Common myeloid progenitor, CD34-positive (primary cell): ENCODE data around the gene CELA3B. TPM values are rescaled to one million over a fixed set of nuclear protein-coding genes. Genes with fewer than 3 reads are reported as not detected.
"Not testable (repeated sequence)": the region's sequence is repeated elsewhere in the genome, so short reads cannot be mapped to it uniquely, and the experiment has no call there.

Experiments used
- CTCF ChIA-PET: fragments of 350-600 bp; sonication (Branson Sonifier 250); formaldehyde crosslinking; loops from one replicate; lab custom pipeline; 2021; ENCODE audit warnings: antibody characterized with exemption; lab: Charles Lee
- POLR2A ChIA-PET: fragments of 350-600 bp; sonication (Branson Sonifier 250); formaldehyde crosslinking; loops from one replicate; lab custom pipeline; 2021; ENCODE audit warnings: antibody characterized with exemption; lab: Charles Lee
- DNase-seq, 3 donors: peaks; one replicate each; pipeline versions ENCODE4 v3.0.0 to v3.0.0-alpha.2; 2013
- H3K27ac ChIP-seq, 2 experiments: 1 replicate in 1 of 2; 2 replicates in 1 of 2; pipeline ENCODE4 v1.7.0; 2013; ENCODE audit warnings: inconsistent platforms in 2 of 2, low read length in 2 of 2, mild to moderate bottlenecking in 2 of 2, low read depth in 1 of 2, moderate library complexity in 1 of 2; ENCODE audit not compliant: severe bottlenecking in 2 of 2, insufficient read depth in 1 of 2, poor library complexity in 1 of 2
- H3K27me3 ChIP-seq, 5 experiments: replicated peaks in 2 of 5; 1 replicate in 3 of 5; 2 replicates in 2 of 5; pipeline versions ENCODE4 v1.6.1 to v1.7.0; 2013; ENCODE audit warnings: low read length in 4 of 5, mild to moderate bottlenecking in 2 of 5, moderate library complexity in 2 of 5, inconsistent platforms in 1 of 5; ENCODE audit not compliant: insufficient read depth in 5 of 5, control insufficient read depth in 4 of 5
- H3K36me3 ChIP-seq, 4 experiments: 1 replicate in 2 of 4; 2 replicates in 2 of 4; pipeline versions ENCODE4 v1.6.1 to v1.7.0; 2013; ENCODE audit warnings: low read length in 3 of 4, control low read depth in 1 of 4, mild to moderate bottlenecking in 1 of 4; ENCODE audit not compliant: control insufficient read depth in 4 of 4, insufficient read depth in 4 of 4
- H3K4me1 ChIP-seq, 4 experiments: 1 replicate in 3 of 4; 2 replicates in 1 of 4; pipeline versions ENCODE4 v1.6.1 to v1.7.1; 2013; ENCODE audit warnings: low read length in 3 of 4, mild to moderate bottlenecking in 3 of 4, control low read depth in 1 of 4, inconsistent platforms in 1 of 4, moderate library complexity in 1 of 4; ENCODE audit not compliant: control insufficient read depth in 4 of 4, insufficient read depth in 4 of 4; ENCODE audit errors: control extremely low read depth in 1 of 4
- H3K4me3 ChIP-seq, 7 experiments: 1 replicate in 4 of 7; 2 replicates in 3 of 7; pipeline versions ENCODE4 v1.5.1 to v1.7.0; 2013; ENCODE audit warnings: mild to moderate bottlenecking in 7 of 7, low read length in 6 of 7, moderate library complexity in 6 of 7, inconsistent platforms in 2 of 7, low read depth in 2 of 7, control low read depth in 1 of 7; ENCODE audit not compliant: insufficient read depth in 4 of 7, control insufficient read depth in 1 of 7; ENCODE audit errors: extremely low read depth in 1 of 7
- H3K9me3 ChIP-seq, 5 experiments: 1 replicate in 4 of 5; 2 replicates in 1 of 5; pipeline versions ENCODE4 v1.6.1 to v1.7.1; 2013; ENCODE audit warnings: low read length in 4 of 5, mild to moderate bottlenecking in 2 of 5, inconsistent platforms in 1 of 5, low read depth in 1 of 5, moderate library complexity in 1 of 5; ENCODE audit not compliant: control insufficient read depth in 4 of 5, insufficient read depth in 2 of 5; ENCODE audit errors: control extremely low read depth in 1 of 5
- WGBS: methylation state at CpG from one replicate; pipeline ENCODE4 v1.1.5; 2013; ENCODE audit not compliant: insufficient coverage; 5-methylcytosine and 5-hydroxymethylcytosine counted together
- polyA plus RNA-seq: library from polyadenylated mRNA; unstranded; fragments of 120-200 nt; gene quantifications from one replicate; pipeline ENCODE4 v1.2.1, GENCODE V29; 2013

CELA3B gene, protein sequence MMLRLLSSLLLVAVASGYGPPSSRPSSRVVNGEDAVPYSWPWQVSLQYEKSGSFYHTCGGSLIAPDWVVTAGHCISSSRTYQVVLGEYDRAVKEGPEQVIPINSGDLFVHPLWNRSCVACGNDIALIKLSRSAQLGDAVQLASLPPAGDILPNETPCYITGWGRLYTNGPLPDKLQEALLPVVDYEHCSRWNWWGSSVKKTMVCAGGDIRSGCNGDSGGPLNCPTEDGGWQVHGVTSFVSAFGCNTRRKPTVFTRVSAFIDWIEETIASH
- not detected for polyA plus RNA-seq

DNA sequence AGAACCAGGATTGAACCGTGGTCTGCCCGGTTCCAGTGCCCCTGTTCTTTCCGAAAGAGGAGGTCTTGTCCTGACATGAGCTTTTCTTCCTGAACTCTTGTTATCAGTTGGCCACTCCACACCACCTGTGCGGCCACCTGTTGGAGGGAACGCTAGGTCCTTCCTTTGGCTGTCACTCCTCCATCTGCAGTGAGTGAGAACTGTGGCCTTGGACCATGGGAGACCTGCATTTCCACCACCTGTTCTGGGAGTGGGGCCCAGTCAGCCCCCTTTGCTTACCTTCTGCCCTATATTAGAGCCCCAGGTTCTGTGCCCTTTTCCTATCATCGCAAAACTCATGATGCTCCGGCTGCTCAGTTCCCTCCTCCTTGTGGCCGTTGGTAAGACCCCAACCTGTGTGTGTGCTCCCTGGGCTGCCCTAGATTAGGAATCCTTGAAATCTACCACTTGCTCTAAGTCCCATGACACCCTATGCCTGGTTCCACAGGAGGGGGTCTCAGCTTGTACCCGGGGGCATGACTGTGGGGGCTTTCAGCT lies at the start of gene CELA3B:
Gene CELA3B, plus strand, starts transcription at position 320 of the 537 bp plus-strand sequence. Its CDS starts 18 bp downstream, at position 338.
- CTCF ChIA-PET: interaction anchor here (0.6 kb wide), 1 partner anchor 650 kb away, joined by 3 read pairs; no protein-coding TSS in a partner anchor
- WGBS: 91% methylated on average over 5 of the region's 9 CpGs
- H3K27ac ChIP-seq, H3K4me3 ChIP-seq, H3K4me1 ChIP-seq, H3K36me3 ChIP-seq, DNase-seq, H3K27me3 ChIP-seq, POLR2A ChIA-PET, H3K9me3 ChIP-seq: not testable (repeated sequence)

DNA sequence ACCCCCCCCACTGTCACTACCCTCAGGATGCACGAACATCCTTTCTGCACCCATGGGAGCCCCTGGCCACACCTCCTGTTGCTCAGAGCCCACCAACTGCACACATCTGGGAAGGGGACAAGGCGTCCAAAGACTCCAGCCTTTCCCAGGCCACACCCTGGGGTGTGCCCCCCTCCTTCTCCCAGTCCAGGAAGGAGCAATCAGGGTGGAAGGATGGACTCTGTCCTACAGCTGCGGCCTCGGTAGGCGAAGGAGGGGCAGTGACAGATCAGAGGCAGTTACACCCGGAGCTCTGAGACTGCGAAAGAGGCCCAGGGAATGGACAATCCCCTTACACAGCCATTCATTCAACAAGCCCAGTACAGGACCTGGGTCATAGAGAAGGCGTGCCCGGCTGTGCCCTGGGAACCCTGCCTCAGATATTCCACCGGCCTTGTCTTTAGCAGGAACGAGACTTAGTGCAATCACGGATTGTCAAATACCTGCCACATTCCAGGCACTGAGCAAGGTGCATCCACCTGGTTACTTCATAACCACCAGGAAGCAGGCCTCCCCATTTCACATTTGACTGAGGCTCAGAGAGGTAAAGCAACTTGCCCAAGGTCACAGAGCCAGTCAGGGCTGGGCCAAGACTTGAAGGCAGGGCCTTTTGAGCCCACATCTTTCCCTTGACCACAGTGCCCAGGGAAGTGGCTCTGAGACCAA lies 49.1 kb upstream of the CELA3B start:
- peaks cover 0 to 40% (median 24%) of the 10 kb centered on the region in 4 experiments for H3K4me1 ChIP-seq
- H3K36me3 ChIP-seq: no peaks in the 10 kb centered on the region
- no peak overlapping the region for H3K27ac ChIP-seq
- ChIA-PET CTCF (no interaction called here), POLR2A (no interaction called here)
- H3K4me3 ChIP-seq: no peak overlapping the region
- H3K27me3 ChIP-seq: no peaks in the 10 kb centered on the region
- WGBS: 97% methylated on average over 10 of the region's 12 CpGs
- no peak for DNase-seq
- H3K9me3 ChIP-seq: no peaks in the 10 kb centered on the region

DNA sequence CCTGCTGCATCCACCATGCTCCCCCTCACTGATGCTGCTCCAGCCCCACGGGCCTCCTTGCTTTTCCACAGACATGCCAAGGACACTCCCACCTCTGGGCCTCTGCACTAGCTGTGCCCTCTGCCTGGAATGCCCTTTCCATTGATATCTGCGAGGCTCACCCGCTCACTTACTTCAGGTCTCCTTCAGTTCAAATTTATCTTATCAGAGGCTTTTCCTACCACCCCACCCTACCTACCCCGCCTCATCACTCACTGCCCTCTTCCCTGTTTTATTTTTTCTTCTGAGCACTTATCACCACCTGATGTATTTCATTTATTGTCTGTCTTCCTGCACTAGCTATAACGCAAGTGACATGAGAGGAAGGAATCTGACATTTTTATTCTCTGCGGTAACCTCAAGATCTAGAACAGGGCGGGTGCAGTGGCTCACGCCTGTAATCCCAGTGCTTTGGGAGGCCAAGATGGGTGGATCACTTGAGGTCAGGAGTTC lies 46.7 kb upstream of the CELA3B start:
- Histone ChIP-seq H3K27me3 (no peaks in the 10 kb centered on the region), H3K9me3 (no peaks in the 10 kb centered on the region), H3K4me3 (no peak overlapping the region), H3K36me3 (no peaks in the 10 kb centered on the region), H3K4me1 (peaks cover 0 to 47% (median 28%) of the 10 kb centered on the region in 4 experiments), H3K27ac (no peak overlapping the region)
- no peak for DNase-seq
- WGBS: 45% methylated on average over 6 of the region's 8 CpGs
- POLR2A ChIA-PET: no interaction called here
- CTCF ChIA-PET: interaction anchor here (1.2 to 2.1 kb wide), 2 partner anchors 10 kb away, joined by 3 to 10 read pairs; no protein-coding TSS in a partner anchor

DNA sequence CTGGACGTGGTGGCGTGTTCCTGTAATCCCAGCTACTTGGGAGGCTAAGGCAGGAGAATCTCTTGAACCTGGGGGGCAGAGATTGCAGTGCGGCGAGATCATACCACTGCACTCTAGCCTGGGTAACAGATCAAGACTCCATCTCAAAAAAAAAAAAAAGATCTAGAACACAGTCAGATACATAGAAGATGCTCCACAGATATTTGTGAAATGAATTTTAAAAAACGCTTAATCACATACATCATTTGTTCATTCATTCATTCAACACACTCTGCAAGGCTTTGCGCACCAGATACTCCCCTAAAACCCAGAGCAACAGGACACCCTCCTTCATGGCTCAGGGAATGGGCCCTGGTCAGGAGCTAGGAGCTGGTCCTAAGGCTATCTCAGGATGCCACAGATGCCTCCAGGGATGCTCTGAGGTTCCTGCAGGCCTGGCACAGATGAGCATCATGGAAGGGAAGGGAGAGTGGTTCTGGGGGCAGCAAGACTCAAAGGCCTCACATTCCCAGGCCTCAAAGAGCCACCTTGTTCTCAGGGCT lies 46.1 kb upstream of the CELA3B start:
- H3K9me3 ChIP-seq: no peaks in the 10 kb centered on the region
- H3K27me3 ChIP-seq: no peaks in the 10 kb centered on the region
- POLR2A ChIA-PET: no interaction called here
- 100% methylated on average over 4 of the region's 6 CpGs for WGBS
- no peak for DNase-seq
- peaks cover 0 to 47% (median 32%) of the 10 kb centered on the region in 4 experiments for H3K4me1 ChIP-seq
- CTCF ChIA-PET: interaction anchor here (1.2 to 2.1 kb wide), 2 partner anchors 9 to 10 kb away, joined by 3 to 10 read pairs; no protein-coding TSS in a partner anchor
- no peaks in the 10 kb centered on the region for H3K36me3 ChIP-seq
- H3K4me3 ChIP-seq: no peak overlapping the region
- no peak overlapping the region for H3K27ac ChIP-seq

DNA sequence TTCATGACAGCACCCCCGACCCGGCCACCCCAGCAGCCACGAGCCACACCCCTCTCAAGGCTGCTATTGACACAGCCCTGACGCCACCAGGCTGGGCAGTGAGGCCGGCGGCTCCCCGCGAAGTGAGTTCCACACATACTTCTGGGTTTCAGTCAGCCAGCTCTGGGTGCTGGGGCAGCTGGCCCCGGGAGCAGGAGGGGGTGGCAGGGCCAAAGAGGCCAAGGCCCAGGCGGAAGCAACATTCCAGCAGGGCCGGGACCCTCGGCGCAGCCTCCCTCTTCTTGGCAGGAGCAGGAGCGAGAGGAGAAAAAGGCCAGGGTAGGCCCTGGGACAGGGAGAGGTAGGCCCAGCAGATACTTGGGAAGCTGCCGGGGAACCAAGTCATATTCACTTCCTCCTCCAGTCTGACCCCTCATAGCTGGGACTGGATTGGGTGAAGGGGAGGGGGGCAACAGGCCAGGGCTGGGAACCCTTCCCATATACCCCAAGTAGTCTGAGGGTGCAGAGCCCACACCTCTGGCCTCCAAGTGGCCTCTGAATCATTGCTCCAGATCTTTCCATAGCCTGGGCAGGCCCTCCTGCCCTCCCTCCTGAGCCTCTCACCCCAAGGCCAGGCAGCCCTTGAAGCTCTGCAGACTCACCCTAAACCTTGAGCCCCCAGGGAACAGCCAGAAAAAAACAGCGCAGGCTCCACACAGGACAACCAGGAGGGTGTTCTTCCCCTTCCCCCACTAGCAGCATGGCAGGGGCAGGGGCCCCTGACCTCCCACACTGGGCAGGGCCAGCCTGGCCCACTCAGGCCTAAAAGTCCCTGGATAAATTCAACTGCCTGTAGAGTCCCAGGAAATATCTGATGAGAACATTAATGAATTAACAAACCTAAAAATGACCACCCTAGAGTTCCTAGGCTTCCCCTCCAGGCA lies 45.4 kb upstream of the CELA3B start:
- ChIA-PET CTCF (interaction anchor here (1.0 to 2.7 kb wide), 3 partner anchors 8 to 20 kb away, joined by 4 to 10 read pairs (median 8); no protein-coding TSS in a partner anchor), POLR2A (interaction anchor here (0.8 to 1.4 kb wide), 2 partner anchors 17 to 28 kb away, joined by 3 to 5 read pairs; no protein-coding TSS in a partner anchor)
- Histone ChIP-seq H3K9me3 (no peaks in the 10 kb centered on the region), H3K27ac (no peak overlapping the region), H3K4me1 (peaks cover 0 to 52% (median 39%) of the 10 kb centered on the region in 4 experiments), H3K27me3 (no peaks in the 10 kb centered on the region), H3K36me3 (no peaks in the 10 kb centered on the region), H3K4me3 (no peak overlapping the region)
- DNase-seq: no peak
- 88% methylated on average over 13 of the region's 16 CpGs for WGBS

DNA sequence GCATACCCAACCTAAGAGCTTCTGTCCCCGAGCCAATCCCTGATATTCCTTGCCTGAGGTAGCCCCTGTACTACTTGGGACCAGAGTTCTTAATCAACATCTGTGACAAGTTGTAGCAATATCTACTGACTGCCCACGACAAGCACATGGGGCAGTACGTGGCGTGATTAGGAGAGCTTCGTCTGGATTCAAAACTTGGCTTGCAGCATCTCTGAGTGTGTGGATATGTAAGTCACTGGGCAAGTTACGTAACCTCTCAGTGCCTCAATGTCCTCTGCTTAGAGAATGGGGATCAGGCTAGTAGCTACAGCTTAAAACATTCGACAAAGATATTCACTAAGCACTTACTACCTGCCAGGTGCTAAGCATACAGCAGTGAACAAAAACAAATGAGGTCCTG lies 44.7 kb upstream of the CELA3B start:
- 96% methylated on average over 7 of the region's 7 CpGs for WGBS
- H3K4me3 ChIP-seq: no peak overlapping the region
- no peaks in the 10 kb centered on the region for H3K36me3 ChIP-seq
- H3K27me3 ChIP-seq: no peaks in the 10 kb centered on the region
- H3K4me1 ChIP-seq: peaks cover 0 to 55% (median 43%) of the 10 kb centered on the region in 4 experiments
- CTCF ChIA-PET: interaction anchor here (1.0 to 2.7 kb wide), 3 partner anchors 9 to 29 kb away, joined by 3 to 8 read pairs (median 4); no protein-coding TSS in a partner anchor
- DNase-seq: no peak
- no peaks in the 10 kb centered on the region for H3K9me3 ChIP-seq
- no peak overlapping the region for H3K27ac ChIP-seq
- POLR2A ChIA-PET: interaction anchor here (0.8 to 1.4 kb wide), 3 partner anchors 18 to 163 kb away, joined by 3 to 5 read pairs (median 3); no protein-coding TSS in a partner anchor
